ENCODE results near the gene CC2D1A.
"Not testable (repeated sequence)": the region's sequence is repeated elsewhere in the genome, so short reads cannot be mapped to it uniquely, and the experiment has no call there.

The CC2D1A gene

GRCh38 chr19:13906910-13907309 lies 909 bp downstream of the CC2D1A start:
- DNase-seq (ENCODE audit: low read depth, low spot score): no peak

GRCh38 chr19:13908674-13909073 lies 2.7 kb downstream of the CC2D1A start:
- no peak for DNase-seq (ENCODE audit: low read depth, low spot score)

GRCh38 chr19:13909430-13909829 lies 3.4 kb downstream of the CC2D1A start:
- DNase-seq (ENCODE audit: low read depth, low spot score): no peak

GRCh38 chr19:13913352-13913751 lies 7.4 kb downstream of the CC2D1A start:
- DNase-seq (ENCODE audit: low read depth, low spot score): no peak

GRCh38 chr19:13914777-13915176 lies 8.8 kb downstream of the CC2D1A start:
- DNase-seq (ENCODE audit: low read depth, low spot score): no peak

- DNase-seq (ENCODE audit: low read depth, low spot score): no peak
Observed at GRCh38 chr19:13917888-13918406, 11.9 kb downstream of the CC2D1A start.

- no peak for DNase-seq (ENCODE audit: low read depth, low spot score)
Observed at GRCh38 chr19:13918726-13919411, 12.9 kb downstream of the CC2D1A start.

- no peak for DNase-seq (ENCODE audit: low read depth, low spot score)
Observed at GRCh38 chr19:13920524-13920923, 14.5 kb downstream of the CC2D1A start.

- DNase-seq (ENCODE audit: low read depth, low spot score): peak; percentile 40
Observed at GRCh38 chr19:13920940-13921747, 15.1 kb downstream of the CC2D1A start.

GRCh38 chr19:13922118-13922517 lies 16.1 kb downstream of the CC2D1A start:
- DNase-seq (ENCODE audit: low read depth, low spot score): not testable (repeated sequence)

GRCh38 chr19:13923194-13923987 lies 17.4 kb downstream of the CC2D1A start:
- no peak for DNase-seq (ENCODE audit: low read depth, low spot score)

GRCh38 chr19:13926010-13926409 lies 20.0 kb downstream of the CC2D1A start:
- DNase-seq (ENCODE audit: low read depth, low spot score): no peak

- DNase-seq (ENCODE audit: low read depth, low spot score): no peak
Observed at GRCh38 chr19:13926715-13927114, 20.7 kb downstream of the CC2D1A start.

- DNase-seq (ENCODE audit: low read depth, low spot score): no peak
Observed at GRCh38 chr19:13929340-13929739, 23.3 kb downstream of the CC2D1A start.

- no peak for DNase-seq (ENCODE audit: low read depth, low spot score)
Observed at GRCh38 chr19:13929956-13930355, 24.0 kb downstream of the CC2D1A start.

- no peak for DNase-seq (ENCODE audit: low read depth, low spot score)
Observed at GRCh38 chr19:13930402-13930801, 24.4 kb downstream of the CC2D1A start.

GRCh38 chr19:13931391-13932148 lies 25.6 kb downstream of the CC2D1A start:
- no peak for DNase-seq (ENCODE audit: low read depth, low spot score)

GRCh38 chr19:13932149-13932637 lies 26.2 kb downstream of the CC2D1A start:
- DNase-seq (ENCODE audit: low read depth, low spot score): no peak

- no peak for DNase-seq (ENCODE audit: low read depth, low spot score)
Observed at GRCh38 chr19:13932911-13933393, 27.0 kb downstream of the CC2D1A start.

GRCh38 chr19:13934785-13935109 lies 28.7 kb downstream of the CC2D1A start:
- no peak for DNase-seq (ENCODE audit: low read depth, low spot score)
